Spinal cord (tissue), 10 donors: Measurements from ENCODE around the gene ZBTB8B. TPM values are rescaled to one million over a fixed set of nuclear protein-coding genes. Genes with fewer than 3 reads are reported as not detected.
"Not testable (repeated sequence)": the region's sequence is repeated elsewhere in the genome, so short reads cannot be mapped to it uniquely, and the experiment has no call there.

ENCODE experiments used
- DNase-seq, 6 donors: peaks; one replicate each; pipeline versions ENCODE4 v3.0.0 to v3.0.0-alpha.2; 2013 to 2015; ENCODE audit warnings: low spot score in 6 of 6, low read depth in 4 of 6
- H3K27ac ChIP-seq: one replicate; pipeline ENCODE4 v1.5.1; 2013; ENCODE audit warnings: low read depth, low read length, control low read depth
- H3K27me3 ChIP-seq: one replicate; pipeline ENCODE4 v1.6.1; 2013; ENCODE audit warnings: low read length; ENCODE audit not compliant: control insufficient read depth, insufficient read depth
- H3K36me3 ChIP-seq: one replicate; pipeline ENCODE4 v1.6.1; 2013; ENCODE audit warnings: low read length; ENCODE audit not compliant: control insufficient read depth, insufficient read depth
- H3K4me1 ChIP-seq: one replicate; pipeline ENCODE4 v1.6.1; 2013; ENCODE audit warnings: low read length; ENCODE audit not compliant: control insufficient read depth, insufficient read depth
- H3K4me3 ChIP-seq: one replicate; pipeline ENCODE4 v1.5.1; 2013; ENCODE audit warnings: low read depth, low read length, control low read depth
- H3K9me3 ChIP-seq: one replicate; pipeline ENCODE4 v1.6.1; 2013; ENCODE audit warnings: low read length; ENCODE audit not compliant: control insufficient read depth, insufficient read depth
- WGBS: methylation state at CpG from one replicate; pipeline ENCODE4 v1.1.5; 2013; ENCODE audit warnings: missing lambda C conversion rate; ENCODE audit not compliant: insufficient coverage; 5-methylcytosine and 5-hydroxymethylcytosine counted together
- polyA plus RNA-seq, 2 donors: library from polyadenylated mRNA; unstranded; fragments of 120-200 nt; gene quantifications; one replicate each; pipeline ENCODE4 v1.2.1, GENCODE V29; 2013; ENCODE audit not compliant: insufficient read length in 2 of 2
- total RNA-seq, 2 donors: library from RNA; depleted of rRNA in 1 of 2; stranded (reverse); fragments of 120-200 nt in 1 of 2; fragments of >200 nt in 1 of 2; gene quantifications; one replicate each; pipeline versions ENCODE4 v1.2.3 to v1.2.4, GENCODE V29; 2013 to 2014
- donor health status: healthy.

Gene ZBTB8B
- total and polyA plus RNA-seq, 4 donors, result 3.1 to 8.3 (median 6.2) TPM

GRCh38 chr1:32465578-32465933, 684 bp downstream of the ZBTB8B start:
- no peak for DNase-seq
- H3K9me3 ChIP-seq, result no peaks in the 10 kb centered on the region
- peak overlapping the region; percentile 91 for H3K4me3 ChIP-seq
- H3K27me3 ChIP-seq, result no peaks in the 10 kb centered on the region
- 24% methylated on average over 5 of the region's 11 CpGs for WGBS
- no peaks in the 10 kb centered on the region for H3K36me3 ChIP-seq
- no peak overlapping the region for H3K27ac ChIP-seq
- H3K4me1 ChIP-seq, result peaks cover 15% of the 10 kb centered on the region

GRCh38 chr1:32466761-32467160, 1.9 kb downstream of the ZBTB8B start:
- Histone ChIP-seq H3K27ac (no peak overlapping the region), H3K9me3 (no peaks in the 10 kb centered on the region), H3K4me3 (no peak overlapping the region), H3K27me3 (no peaks in the 10 kb centered on the region), H3K4me1 (peaks cover 21% of the 10 kb centered on the region), H3K36me3 (peaks cover 7% of the 10 kb centered on the region)
- WGBS, result no CpG with 5 or more reads among the region's 4 CpGs
- no peak for DNase-seq

- Histone ChIP-seq H3K27me3 (no peaks in the 10 kb centered on the region), H3K4me3 (no peak overlapping the region), H3K9me3 (no peaks in the 10 kb centered on the region), H3K4me1 (peaks cover 20% of the 10 kb centered on the region), H3K36me3 (peaks cover 7% of the 10 kb centered on the region), H3K27ac (no peak overlapping the region)
- no peak for DNase-seq
- 96% methylated on average over 5 of the region's 8 CpGs for WGBS
Observed at GRCh38 chr1:32468791-32469190, 3.9 kb downstream of the ZBTB8B start.

DNA sequence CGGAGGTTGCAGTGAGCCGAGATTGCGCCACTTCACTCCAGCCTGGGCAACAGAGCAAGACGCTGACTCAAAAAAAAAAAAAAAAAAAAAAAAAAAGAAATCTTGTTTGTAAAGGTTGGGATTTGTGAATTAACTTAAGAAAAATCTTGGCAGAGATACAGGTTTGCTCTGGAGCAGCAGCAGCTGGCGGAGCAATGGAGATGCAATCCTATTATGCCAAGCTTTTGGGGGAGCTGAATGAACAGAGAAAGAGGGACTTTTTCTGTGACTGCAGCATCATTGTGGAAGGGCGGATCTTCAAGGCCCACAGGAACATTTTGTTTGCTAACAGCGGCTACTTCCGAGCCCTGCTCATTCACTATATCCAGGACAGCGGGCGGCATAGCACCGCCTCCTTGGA, 5.6 kb downstream of the ZBTB8B start:
- WGBS, result 61% methylated on average over 10 of the region's 11 CpGs
- peak in 2 of 6 donors; percentile 45 to 54 for DNase-seq

DNA sequence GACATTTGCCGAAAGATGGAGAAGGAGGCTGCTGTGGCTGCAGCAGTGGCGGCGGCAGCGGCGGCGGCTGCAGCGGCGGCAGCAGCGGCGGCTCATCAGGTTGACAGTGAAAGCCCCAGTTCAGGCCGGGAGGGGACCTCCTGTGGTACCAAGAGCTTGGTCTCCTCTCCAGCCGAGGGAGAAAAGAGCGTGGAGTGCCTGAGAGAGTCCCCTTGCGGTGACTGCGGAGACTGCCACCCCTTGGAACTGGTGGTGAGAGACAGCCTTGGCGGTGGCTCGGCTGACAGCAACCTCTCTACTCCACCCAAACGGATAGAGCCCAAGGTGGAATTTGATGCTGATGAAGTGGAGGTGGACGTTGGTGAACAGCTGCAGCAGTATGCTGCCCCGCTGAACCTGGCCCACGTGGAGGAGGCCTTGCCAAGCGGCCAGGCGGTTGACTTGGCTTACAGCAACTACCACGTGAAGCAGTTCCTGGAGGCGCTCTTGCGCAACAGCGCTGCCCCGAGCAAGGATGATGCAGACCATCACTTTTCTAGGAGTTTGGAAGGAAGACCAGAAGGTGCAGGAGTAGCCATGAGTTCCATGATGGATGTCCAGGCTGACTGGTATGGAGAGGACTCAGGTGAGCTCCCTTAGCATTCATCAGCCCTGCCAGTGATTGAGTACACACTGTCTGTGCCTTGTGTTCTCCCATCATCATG, 6.3 kb downstream of the ZBTB8B start:
- peak in 2 of 6 donors; percentile 17 to 46 for DNase-seq
- H3K27me3 ChIP-seq, result no peaks in the 10 kb centered on the region
- H3K9me3 ChIP-seq, result no peaks in the 10 kb centered on the region
- 54% methylated on average over 24 of the region's 28 CpGs for WGBS
- no peak overlapping the region for H3K4me3 ChIP-seq
- H3K27ac ChIP-seq, result no peak overlapping the region
- peaks cover 7% of the 10 kb centered on the region for H3K36me3 ChIP-seq
- H3K4me1 ChIP-seq, result peaks cover 12% of the 10 kb centered on the region

More for the DNA sequence above, 5.6 kb downstream of the ZBTB8B start:
- H3K27ac ChIP-seq, result no peak overlapping the region
- peaks cover 17% of the 10 kb centered on the region for H3K4me1 ChIP-seq
- H3K36me3 ChIP-seq, result peaks cover 7% of the 10 kb centered on the region
- no peak overlapping the region for H3K4me3 ChIP-seq
- H3K9me3 ChIP-seq, result no peaks in the 10 kb centered on the region
- H3K27me3 ChIP-seq, result no peaks in the 10 kb centered on the region

GRCh38 chr1:32471695-32472362, 7.0 kb downstream of the ZBTB8B start:
- peaks cover 12% of the 10 kb centered on the region for H3K4me1 ChIP-seq
- no peaks in the 10 kb centered on the region for H3K9me3 ChIP-seq
- DNase-seq, result no peak
- H3K4me3 ChIP-seq, result no peak overlapping the region
- WGBS, result 95% methylated on average over 1 of the region's 3 CpGs
- no peaks in the 10 kb centered on the region for H3K27me3 ChIP-seq
- H3K27ac ChIP-seq, result no peak overlapping the region
- H3K36me3 ChIP-seq, result peaks cover 7% of the 10 kb centered on the region

GRCh38 chr1:32472966-32473365, 8.1 kb downstream of the ZBTB8B start:
- H3K4me3 ChIP-seq, H3K9me3 ChIP-seq, DNase-seq, H3K36me3 ChIP-seq, H3K27ac ChIP-seq, H3K27me3 ChIP-seq: not testable (repeated sequence)
- 80% methylated on average over 1 of the region's 11 CpGs for WGBS
- H3K4me1 ChIP-seq, result peaks cover 12% of the 10 kb centered on the region

DNA sequence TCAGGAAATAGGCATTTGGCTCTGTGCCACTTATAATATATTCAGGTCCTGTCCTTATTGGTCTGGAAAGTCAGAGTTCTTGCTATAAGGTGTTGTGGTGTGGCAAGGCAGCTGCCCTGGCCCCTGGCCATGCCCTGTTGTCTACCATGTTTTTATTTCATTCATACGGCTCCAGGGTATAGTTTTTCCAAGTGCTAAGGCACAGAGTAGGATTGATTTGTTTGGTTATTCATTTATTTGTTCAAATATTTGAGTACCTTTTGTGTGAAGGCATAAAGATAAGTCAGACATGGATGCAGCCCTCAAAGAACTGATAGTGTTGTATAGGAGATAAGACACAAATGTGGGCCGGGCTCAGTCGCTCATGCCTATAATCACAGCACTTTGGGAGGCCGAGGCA, 10.1 kb downstream of the ZBTB8B start:
- DNase-seq, result no peak
- H3K27ac ChIP-seq, result no peak overlapping the region
- H3K9me3 ChIP-seq, result no peaks in the 10 kb centered on the region
- H3K36me3 ChIP-seq, result peaks cover 7% of the 10 kb centered on the region
- WGBS, result 94% methylated on average over 3 of the region's 4 CpGs
- no peak overlapping the region for H3K4me3 ChIP-seq
- H3K4me1 ChIP-seq, result peaks cover 12% of the 10 kb centered on the region
- no peaks in the 10 kb centered on the region for H3K27me3 ChIP-seq

GRCh38 chr1:32480003-32480402, 15.1 kb downstream of the ZBTB8B start:
- Histone ChIP-seq H3K27ac (no peak overlapping the region), H3K4me1 (no peaks in the 10 kb centered on the region), H3K36me3 (peaks cover 27% of the 10 kb centered on the region), H3K27me3 (no peaks in the 10 kb centered on the region), H3K9me3 (no peaks in the 10 kb centered on the region), H3K4me3 (no peak overlapping the region)
- no CpG with 5 or more reads among the region's 2 CpGs for WGBS
- no peak for DNase-seq

DNA sequence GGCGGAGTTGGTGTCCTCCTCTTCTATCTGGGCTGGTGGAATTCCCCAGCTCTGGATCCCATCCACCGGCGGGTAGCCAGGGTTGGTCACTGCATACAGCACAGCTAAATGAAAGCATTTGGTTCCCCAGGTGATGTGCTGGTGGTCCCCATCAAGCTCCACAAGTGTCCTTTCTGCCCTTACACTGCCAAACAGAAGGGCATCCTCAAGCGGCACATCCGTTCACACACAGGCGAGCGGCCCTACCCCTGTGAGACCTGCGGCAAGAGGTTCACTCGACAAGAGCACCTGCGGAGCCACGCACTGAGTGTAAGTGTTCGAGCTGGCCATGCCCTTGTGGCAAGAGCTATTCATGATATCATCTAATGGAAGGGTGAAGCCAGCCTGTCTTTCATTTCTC, 15.9 kb downstream of the ZBTB8B start:
- Histone ChIP-seq H3K36me3 (peaks cover 32% of the 10 kb centered on the region), H3K4me3 (no peak overlapping the region), H3K9me3 (no peaks in the 10 kb centered on the region), H3K27ac (no peak overlapping the region), H3K4me1 (no peaks in the 10 kb centered on the region), H3K27me3 (no peaks in the 10 kb centered on the region)
- no peak for DNase-seq
- WGBS, result 92% methylated on average over 12 of the region's 12 CpGs
